Ovary (tissue), 3 donors: ENCODE results near the gene DNM2.

Source experiments
- EP300 ChIP-seq: sonication (generic); formaldehyde crosslinking; IDR thresholded peaks from one replicate; pipeline ENCODE4 v1.6.1; 2017; ENCODE audit warnings: antibody characterized with exemption
- POLR2A ChIP-seq: fragments of 450-650 bp; IDR thresholded peaks from one replicate; pipeline ENCODE4 v1.6.1; 2017; ENCODE audit warnings: antibody characterized with exemption, mild to moderate bottlenecking, moderate library complexity
- TF ChIP-seq, protein P1 (sequence below), 3 donors: fragments of 450-650 bp in 2 of 3; fragments of 200-600 bp in 1 of 3; IDR thresholded peaks; one replicate each; pipeline versions ENCODE4 v1.5.1 to v1.8.0; 2016 to 2022; ENCODE audit warnings: antibody characterized with exemption in 3 of 3, mild to moderate bottlenecking in 1 of 3
- donor health status: DM: no; HTN: no; CAD: no.

DNA sequence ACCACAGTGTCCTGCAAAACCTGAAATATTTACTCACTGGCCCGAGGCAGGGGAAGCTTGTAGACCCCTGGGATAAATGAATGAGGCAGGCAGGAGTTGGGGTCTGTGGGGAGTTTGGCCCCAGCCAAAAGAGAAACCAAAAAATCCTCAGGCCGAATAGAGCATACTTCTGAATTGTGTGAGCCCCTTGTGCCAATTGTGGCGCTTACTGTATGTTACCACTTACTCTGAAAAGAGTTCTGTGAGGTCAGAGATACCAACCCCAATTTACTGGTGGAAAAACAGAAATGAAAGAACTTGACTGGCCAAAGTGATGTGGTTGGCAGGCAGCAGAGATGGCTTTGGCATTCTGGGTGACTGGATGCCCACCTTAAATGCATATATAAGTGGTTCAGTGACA lies 160.4 kb downstream of the DNM2 start:
- TF ChIP-seq, protein P1, sequence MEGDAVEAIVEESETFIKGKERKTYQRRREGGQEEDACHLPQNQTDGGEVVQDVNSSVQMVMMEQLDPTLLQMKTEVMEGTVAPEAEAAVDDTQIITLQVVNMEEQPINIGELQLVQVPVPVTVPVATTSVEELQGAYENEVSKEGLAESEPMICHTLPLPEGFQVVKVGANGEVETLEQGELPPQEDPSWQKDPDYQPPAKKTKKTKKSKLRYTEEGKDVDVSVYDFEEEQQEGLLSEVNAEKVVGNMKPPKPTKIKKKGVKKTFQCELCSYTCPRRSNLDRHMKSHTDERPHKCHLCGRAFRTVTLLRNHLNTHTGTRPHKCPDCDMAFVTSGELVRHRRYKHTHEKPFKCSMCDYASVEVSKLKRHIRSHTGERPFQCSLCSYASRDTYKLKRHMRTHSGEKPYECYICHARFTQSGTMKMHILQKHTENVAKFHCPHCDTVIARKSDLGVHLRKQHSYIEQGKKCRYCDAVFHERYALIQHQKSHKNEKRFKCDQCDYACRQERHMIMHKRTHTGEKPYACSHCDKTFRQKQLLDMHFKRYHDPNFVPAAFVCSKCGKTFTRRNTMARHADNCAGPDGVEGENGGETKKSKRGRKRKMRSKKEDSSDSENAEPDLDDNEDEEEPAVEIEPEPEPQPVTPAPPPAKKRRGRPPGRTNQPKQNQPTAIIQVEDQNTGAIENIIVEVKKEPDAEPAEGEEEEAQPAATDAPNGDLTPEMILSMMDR (IDR thresholded peaks at IDR 0.05): no peak
- TF ChIP-seq POLR2A (no peak), EP300 (no peak)
